ENCODE data around the gene HAUS8.
"Not testable (repeated sequence)": the region's sequence is repeated elsewhere in the genome, so short reads cannot be mapped to it uniquely, and the experiment has no call there.

Gene HAUS8

GRCh38 chr19:17026706-17027534 lies 48.3 kb downstream of the HAUS8 start, which contains the start of gene CPAMD8:
CPAMD8 (minus strand) TSS chr19:17026810; CDS start chr19:17026642, 168 bp downstream.
- no peak for DNase-seq

GRCh38 chr19:17025991-17026658 lies 49.1 kb downstream of the HAUS8 start:
- no peak for DNase-seq

GRCh38 chr19:17025361-17025760 lies 49.9 kb downstream of the HAUS8 start:
- no peak for DNase-seq

- not testable (repeated sequence) for DNase-seq
Observed at GRCh38 chr19:17024941-17025340, 50.3 kb downstream of the HAUS8 start.

- DNase-seq: no peak
Observed at GRCh38 chr19:17023805-17024204, 51.4 kb downstream of the HAUS8 start.

- no peak for DNase-seq
Observed at GRCh38 chr19:17022738-17023137, 52.5 kb downstream of the HAUS8 start.

GRCh38 chr19:17021793-17022590 lies 53.3 kb downstream of the HAUS8 start:
- DNase-seq: no peak

GRCh38 chr19:17021328-17021727 lies 53.9 kb downstream of the HAUS8 start:
- no peak for DNase-seq

DNA sequence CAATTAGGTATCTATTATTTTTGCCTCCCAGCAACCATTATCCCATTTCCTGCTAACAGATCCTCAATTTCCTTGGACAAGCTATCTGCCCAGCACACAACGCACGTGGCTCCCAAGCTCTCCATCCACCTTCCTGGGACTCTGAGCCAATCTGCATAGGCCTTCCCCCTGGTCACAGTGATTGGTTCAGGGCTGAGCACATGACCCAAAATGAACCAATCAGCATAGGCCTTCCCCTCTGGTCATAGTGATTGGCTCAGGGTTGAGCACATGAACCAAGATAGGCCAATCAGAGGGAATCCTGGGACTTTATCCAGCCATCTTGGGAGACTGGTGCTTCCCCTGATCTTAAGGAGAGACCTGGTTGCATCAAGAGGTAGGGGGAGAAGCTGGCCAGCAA lies 54.4 kb downstream of the HAUS8 start:
- no peak for DNase-seq

GRCh38 chr19:17020385-17020784 lies 54.9 kb downstream of the HAUS8 start:
- DNase-seq: no peak

- not testable (repeated sequence) for DNase-seq
Observed at GRCh38 chr19:17014212-17014861, 60.9 kb downstream of the HAUS8 start.

DNA sequence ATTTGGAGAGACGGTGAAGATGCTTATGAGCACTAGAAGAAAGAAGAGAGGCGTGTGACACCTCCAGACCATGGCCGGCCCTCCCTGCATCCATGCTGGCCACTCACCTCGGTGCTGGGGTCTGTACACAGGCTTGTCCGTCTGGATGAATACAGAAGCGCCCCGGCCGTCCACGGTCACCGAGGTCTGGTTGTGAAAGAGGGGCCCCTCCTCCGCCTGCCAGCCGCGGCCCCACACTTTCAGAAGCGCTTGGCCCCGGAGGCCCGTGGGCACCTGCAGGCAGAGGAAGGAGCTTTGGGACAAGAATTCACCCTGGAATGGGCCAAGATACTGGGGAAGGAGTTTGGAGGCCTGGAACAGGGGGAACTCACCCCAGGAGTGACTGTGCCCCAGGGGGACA lies 63.8 kb downstream of the HAUS8 start:
- no peak for DNase-seq

- no peak for DNase-seq
Observed at GRCh38 chr19:17006579-17006978, 68.7 kb downstream of the HAUS8 start.

DNA sequence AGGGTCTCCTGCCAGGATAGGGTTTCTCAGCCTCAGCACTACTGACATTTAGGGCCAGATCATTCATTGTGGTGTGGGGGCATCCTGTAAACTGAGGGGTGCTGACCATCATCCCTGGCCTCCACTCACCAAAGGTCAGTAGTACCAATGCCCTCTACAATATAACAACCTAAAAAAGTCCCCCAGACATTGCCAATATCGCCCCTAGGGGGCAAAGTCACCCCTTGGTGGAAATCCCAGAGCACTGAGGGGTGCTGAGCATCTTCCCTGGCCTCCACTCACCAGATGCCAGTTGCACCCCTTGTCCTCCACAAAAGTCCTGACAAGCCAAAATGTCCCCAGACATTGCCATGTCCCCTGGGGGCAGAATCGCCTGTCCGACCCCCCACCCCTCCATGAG lies 70.3 kb downstream of the HAUS8 start:
- DNase-seq: no peak

GRCh38 chr19:17004386-17004785 lies 70.9 kb downstream of the HAUS8 start:
- no peak for DNase-seq

DNA sequence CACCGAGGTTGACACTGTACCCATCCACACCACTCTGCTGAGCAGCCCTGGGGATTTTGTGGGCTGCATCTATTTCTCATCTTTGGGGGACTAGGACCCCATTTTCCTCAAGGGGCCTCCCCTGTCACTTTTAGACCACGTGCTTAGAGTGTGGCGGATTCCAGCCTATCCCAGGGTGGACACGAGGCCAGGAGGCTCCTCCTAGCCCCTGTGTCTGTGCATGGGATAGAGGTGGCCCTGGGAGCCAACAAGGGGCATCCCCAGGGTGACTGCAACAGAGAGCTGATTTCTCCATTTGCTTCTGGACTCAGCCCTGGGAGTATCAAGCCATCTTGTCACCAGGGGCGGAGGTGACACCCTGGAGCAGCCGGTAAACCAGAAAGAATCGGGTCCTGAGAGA lies 72.8 kb downstream of the HAUS8 start:
- no peak for DNase-seq

DNA sequence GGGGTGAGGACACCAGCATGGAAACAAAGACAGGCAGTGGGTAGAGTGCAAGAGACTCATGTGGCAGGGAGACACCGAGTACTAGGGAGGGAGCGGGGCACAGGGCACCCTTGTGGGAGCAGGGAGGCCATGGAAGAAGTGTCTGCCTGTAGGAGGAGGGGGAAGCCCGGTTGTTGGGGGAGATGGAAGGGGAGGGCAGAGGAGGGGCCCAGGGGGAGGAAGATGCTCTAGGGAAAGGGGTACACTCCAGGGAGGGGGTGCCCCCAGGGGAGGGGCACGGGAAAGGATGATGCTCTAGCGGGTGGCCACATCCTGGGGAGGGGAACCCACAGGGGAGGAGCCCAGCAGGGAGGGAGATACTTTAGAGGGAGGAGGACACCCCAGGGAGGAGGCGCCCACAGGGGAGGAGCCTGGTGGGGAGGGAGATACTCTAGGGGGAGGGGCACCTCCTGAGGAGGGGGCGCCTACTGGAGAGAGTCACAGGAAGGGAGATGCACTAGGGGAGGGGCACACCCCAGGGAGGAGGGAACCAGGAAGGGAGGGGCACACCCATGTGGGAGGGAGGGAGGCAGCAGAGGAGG lies 73.6 kb downstream of the HAUS8 start:
- peak; percentile 44 for DNase-seq
